Measurements from ENCODE around the gene NUAK2.
A peak's percentile ranks its signal among the peaks of the same experiment; 100 is the strongest.

Gene NUAK2

DNA sequence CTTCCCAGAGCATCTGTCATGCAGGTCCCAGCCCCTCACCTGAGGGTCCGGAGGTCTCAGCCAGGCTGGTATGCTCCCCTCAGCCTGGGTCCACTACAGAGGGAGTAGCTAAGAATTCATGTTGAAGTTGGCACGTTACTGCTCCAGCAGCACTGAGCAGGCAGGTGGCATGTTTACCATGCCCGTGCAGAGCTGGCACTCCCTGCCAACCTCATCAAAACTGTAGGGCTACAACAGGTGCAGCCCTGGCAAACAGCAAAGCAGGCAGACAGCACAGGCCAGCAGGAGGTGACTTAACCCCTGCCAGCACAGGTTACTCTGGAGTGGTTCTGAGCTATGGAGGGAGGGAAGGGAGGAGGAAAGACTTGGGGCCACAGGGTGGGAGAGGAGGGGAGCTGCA, 46.4 kb downstream of the NUAK2 start:
- DNase-seq (ENCODE audit: low read depth): peak; percentile 22

DNA sequence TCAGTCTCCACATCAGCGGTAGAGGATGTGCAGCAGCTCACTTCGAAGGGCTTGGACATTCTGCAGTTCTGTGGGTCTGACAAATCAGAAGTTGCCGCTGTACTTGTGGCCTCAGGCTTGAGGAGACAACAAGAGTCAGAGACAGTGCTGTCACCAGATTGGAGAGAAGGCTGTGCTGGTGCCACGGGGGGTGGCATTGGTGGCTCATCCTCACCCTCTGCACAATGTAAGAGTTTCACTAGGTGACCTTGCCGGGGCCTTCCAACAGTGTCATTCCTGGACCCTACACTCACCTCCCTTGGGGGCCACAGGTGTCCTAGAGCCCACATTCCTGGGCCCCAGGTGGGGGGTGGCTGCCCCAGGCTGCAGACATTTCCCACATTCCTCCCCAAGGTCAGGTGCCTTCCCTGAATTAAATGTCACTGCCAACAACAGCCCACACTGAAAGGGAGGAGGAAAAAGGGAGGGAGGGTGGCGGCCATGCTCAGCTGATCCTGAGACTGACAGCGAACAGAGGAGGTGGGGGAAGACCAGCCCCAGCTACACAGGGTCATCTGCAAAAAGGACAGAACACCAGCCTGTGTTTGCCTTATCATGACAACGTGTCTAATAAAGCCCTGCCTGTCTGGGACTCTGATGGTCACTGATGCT, 47.4 kb downstream of the NUAK2 start:
- DNase-seq (ENCODE audit: low read depth): no peak

DNA sequence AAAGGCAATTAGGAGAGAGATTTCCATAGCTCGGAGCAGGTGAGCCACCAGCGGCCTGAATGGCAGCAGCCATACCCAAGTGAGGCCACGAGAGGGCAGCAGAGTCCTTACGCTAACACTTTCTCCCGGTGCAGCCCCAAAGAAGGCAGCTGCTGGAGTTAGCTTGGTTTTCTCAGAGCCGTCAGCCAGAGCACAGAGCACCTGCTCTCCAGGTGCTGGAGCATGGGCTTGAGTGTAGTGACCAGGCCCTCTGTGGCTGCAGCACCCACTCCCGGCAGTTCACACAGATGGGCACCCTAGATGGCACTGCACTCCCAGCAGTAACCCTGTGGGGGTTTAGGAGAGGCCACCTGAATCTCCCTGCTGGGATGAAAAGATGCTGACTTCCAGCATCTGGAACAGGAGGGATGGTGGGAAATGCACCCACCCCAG, 48.0 kb downstream of the NUAK2 start:
- peak; percentile 76 for DNase-seq (ENCODE audit: low read depth)

- no peak for DNase-seq (ENCODE audit: low read depth)
Measured at GRCh38 chr1:205272536-205272935, 49.0 kb downstream of the NUAK2 start.

GRCh38 chr1:205271745-205272144, 49.8 kb downstream of the NUAK2 start:
- no peak for DNase-seq (ENCODE audit: low read depth)

DNA sequence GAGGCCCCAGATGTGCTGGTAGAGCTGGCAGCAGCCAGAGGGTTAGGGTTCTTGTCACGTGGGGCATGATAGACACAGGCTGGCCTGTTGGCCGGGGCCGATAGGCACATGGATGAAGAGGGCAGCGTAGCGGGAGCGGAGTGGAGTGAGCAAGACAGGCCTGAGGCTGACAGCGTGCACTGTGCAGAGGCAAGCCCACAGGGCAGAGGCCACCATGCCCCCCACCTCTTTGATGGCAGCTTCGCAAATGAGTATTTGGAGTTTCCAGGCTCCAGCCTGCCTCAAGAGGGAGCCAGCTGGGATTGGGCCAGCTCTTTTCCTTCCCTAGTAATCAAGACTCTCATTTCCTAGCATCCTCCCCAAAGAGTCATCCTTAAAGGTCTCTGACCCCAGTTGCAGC, 50.3 kb downstream of the NUAK2 start:
- DNase-seq (ENCODE audit: low read depth): no peak

DNA sequence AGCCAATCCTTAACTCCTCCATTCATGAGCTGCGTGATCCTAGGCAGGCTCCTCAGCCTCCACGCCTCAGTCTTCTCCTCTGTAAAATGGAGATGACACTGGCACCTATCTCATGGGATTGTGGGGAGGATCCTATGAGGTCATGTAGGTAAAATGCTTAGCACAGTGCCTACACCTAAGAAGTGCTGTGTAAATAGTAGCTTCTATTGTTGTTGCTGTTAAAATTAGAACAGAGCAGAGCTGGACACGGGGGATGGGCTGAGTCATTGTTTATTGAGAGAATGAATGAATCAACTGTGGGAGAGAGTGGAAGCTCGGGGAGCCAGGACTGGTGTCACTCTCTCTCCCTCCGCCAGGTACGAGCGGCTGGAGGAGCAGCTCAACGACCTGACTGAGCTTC, 50.8 kb downstream of the NUAK2 start:
- DNase-seq (ENCODE audit: low read depth): no peak

DNA sequence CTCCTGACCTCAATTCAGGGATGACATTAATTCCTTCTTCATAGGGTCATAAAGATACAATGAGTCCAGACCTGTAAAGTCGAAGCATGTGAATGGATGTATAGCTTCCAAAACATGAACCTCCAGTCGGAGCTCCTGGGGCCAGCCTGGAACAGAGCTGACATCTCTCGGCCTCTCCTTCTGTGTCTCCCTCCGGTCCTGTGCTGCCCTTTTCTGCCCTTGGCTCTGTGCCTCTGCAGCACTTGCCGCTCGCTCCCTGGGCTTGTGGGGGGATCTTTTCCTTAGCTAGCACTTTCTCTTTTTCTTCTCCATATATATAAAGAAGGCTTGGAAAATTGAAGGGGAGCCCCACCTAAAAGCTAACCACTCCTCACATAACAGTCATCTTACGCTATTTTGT, 51.3 kb downstream of the NUAK2 start:
- no peak for DNase-seq (ENCODE audit: low read depth)

DNA sequence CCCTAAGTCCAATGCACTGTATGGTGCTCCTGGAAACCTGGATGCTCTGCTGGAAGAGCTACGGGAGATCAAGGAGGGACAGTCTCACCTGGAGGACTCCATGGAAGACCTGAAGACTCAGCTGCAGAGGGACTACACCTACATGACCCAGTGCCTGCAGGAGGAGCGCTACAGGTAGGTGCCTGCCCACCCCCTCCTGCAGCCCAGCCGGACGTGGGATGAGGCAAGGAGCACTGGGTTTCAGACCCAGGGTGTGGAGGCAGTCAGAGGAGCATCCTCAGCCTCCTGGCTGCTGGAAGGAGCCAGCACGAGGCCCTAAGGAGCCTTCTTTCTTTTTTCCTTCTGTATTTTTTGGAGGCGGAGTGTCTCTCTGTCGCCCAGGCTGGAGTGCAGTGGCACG, 51.8 kb downstream of the NUAK2 start:
- DNase-seq (ENCODE audit: low read depth): no peak

DNA sequence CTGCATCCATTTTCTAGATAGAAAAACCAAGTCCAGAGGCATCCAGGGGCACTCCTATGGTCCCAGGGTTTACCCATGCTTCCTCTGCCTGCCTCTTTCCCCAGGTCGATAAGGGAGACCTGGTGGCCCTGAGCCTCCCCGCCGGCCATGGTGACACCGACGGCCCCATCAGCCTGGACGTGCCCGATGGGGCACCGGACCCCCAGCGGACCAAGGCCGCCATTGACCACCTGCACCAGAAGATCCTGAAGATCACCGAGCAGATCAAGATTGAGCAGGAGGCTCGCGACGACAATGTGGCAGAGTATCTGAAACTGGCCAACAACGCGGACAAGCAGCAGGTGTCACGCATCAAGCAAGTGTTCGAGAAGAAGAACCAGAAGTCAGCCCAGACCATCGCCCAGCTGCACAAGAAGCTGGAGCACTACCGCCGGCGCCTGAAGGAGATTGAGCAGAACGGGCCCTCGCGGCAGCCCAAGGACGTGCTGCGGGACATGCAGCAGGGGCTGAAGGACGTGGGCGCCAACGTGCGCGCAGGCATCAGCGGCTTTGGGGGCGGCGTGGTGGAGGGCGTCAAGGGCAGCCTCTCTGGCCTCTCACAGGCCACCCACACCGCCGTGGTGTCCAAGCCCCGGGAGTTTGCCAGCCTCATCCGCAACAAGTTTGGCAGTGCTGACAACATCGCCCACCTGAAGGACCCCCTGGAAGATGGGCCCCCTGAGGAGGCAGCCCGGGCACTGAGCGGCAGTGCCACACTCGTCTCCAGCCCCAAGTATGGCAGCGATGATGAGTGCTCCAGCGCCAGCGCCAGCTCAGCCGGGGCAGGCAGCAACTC, 52.5 kb downstream of the NUAK2 start:
- no peak for DNase-seq (ENCODE audit: low read depth)

DNA sequence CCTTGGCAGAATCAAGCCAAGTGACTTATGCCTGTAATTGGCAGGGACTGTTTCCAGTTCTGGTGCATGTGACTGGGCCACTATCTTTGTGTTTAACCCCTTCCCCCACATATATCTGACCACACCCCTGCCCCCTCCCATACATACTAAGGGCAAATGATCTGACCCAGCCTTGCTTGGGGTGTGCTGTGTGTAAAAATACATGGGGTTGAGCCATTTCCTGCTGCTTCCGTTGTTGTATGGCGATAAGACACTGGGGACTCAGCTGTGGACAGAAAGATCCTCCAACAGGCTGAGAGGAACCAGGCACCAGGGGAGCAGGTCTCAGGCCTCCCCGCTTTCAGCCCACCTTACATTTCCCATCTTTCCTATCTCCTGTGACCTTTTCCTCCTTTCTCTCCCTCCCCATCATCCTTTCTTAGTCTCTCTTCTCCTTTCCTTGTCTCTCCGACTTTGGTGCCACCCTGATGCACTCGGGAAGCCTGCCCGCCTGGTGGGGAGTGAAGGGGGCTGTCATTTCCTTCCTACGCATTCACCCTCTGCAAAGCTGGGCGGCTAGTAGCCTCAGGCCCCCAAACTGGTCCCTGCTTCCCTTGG, 54.1 kb downstream of the NUAK2 start:
- DNase-seq (ENCODE audit: low read depth): no peak

DNA sequence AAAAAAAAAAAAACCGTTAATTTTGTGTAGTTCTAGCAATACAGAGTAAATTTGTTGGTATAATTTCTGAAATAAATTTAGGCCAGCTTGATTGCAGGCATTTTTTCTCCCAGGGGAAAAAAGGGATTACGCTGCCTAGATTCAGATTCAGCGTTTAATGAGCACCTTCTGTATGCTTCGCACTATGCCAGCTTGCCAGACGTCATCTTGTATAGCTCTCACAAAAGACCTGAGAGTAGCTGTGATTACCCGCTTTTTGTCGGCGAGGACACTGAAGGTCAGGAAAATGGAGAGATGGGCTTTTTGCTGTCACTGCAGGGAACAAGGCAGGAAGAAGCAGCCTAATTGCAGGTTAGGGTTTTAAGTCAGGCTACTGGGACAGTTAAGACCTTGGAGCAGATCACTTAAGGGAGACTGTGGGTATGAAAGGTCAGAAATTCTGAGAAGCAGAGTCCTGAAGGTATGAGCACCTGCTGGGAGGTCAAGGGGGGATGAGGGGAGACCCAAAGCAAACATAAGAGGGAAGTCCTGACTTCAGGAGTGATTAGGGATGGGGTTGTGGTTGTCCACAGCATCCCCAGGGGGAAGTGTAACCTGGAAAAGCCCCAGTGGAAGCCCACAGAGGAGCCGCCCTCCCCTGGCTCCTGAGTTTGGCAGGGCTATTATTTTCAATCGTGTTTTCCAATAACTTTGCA, 54.8 kb downstream of the NUAK2 start:
- DNase-seq (ENCODE audit: low read depth): no peak

DNA sequence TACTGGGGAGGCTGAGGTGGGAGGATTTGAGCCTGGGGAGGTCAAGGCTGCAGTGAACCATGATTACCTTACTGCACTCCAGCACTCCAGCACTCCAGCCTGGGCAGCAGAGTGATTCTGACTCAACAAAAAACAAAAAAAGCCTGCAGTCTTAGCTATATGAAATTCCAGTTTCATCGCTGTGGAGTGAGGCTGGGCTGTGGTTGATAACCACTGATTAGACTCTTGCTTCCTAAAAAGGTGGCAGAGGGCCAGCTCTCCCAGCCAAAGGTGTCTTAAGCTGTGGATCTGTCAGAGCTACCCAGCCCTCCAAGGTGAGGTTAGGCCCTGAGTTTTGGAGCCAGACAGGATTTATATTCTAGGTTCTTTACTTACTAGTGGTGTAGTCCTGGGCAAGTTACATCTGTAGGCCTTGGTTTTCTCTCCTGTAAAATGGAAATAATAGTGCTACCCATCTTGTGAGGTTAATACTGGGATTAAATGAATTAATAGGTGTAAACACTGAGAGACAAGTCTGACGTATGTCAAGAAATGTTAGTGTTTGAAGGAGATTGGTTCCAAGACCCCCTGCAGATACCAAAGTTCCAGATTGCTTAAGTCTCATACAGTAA, 57.9 kb downstream of the NUAK2 start:
- no peak for DNase-seq (ENCODE audit: low read depth)

DNA sequence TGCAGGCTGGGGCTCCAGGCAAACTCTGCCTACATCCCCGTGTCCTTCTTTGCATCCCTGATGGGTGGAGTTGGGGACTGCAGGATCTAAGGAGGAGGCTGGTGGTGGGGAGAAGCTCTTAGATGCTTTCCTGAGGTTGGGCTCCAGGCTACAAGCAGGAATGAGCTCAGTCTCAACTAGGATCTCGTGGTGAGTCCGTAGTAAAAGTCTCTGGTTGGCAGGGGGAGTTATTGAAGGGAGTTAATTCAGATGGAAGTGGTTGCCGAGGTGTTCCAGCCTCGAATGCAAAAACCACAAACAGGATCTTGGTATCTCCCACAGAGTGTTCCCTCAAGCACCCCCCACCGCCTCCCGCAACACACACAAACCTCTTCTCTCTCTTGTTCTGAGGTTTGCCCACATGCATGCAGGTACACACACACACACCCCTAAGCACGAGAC, 58.8 kb downstream of the NUAK2 start:
- DNase-seq (ENCODE audit: low read depth): no peak

GRCh38 chr1:205261946-205262691, 59.4 kb downstream of the NUAK2 start:
- DNase-seq (ENCODE audit: low read depth): no peak

GRCh38 chr1:205260948-205261732, 60.4 kb downstream of the NUAK2 start:
- no peak for DNase-seq (ENCODE audit: low read depth)

DNA sequence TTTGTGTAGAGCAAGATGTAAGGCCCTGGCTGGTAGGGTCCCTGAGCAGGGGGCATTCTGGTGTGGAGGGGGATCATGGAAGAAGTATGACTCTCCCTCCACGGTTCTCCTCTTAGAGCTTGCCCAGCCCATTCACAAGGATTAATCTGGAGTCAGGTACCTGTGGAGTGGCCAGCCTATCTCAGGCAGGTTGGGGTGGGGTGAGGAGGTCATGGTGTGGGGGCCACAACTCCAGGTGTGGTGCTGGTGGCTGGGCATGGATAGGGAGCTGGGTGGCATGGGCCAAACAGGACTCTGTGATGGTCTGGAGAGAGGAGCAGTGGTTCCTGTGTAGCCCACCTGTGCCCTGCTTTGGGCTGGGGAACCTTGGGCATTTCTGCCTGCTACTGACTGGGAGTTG, 61.5 kb downstream of the NUAK2 start:
- no peak for DNase-seq (ENCODE audit: low read depth)

GRCh38 chr1:205259324-205259832, 62.2 kb downstream of the NUAK2 start:
- DNase-seq (ENCODE audit: low read depth): no peak

DNA sequence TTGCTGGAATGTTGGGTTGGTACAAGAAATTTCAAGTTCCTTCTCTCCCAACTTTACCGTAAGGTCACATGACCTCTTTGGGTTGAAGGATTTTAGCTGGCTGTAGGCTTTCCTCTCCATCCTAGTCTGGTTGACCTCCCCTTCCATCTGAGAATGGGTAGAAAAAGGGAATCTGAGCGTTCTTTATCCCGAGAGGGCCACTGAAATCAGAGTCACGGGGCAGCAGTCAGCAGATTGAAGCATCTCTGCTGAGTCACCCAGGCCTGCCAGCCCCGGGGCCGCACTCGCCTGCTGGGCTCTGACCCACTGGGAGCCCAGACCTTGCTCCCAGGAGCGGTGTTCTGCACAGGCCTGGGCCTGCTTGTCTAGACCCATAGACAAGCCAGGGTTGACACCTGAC, 62.8 kb downstream of the NUAK2 start:
- DNase-seq (ENCODE audit: low read depth): no peak

GRCh38 chr1:205258261-205258691, 63.3 kb downstream of the NUAK2 start:
- DNase-seq (ENCODE audit: low read depth): no peak
